ENCODE measurements around the gene MIB2.
"Not testable (repeated sequence)": the region's sequence is repeated elsewhere in the genome, so short reads cannot be mapped to it uniquely, and the experiment has no call there.

MIB2 gene

DNA sequence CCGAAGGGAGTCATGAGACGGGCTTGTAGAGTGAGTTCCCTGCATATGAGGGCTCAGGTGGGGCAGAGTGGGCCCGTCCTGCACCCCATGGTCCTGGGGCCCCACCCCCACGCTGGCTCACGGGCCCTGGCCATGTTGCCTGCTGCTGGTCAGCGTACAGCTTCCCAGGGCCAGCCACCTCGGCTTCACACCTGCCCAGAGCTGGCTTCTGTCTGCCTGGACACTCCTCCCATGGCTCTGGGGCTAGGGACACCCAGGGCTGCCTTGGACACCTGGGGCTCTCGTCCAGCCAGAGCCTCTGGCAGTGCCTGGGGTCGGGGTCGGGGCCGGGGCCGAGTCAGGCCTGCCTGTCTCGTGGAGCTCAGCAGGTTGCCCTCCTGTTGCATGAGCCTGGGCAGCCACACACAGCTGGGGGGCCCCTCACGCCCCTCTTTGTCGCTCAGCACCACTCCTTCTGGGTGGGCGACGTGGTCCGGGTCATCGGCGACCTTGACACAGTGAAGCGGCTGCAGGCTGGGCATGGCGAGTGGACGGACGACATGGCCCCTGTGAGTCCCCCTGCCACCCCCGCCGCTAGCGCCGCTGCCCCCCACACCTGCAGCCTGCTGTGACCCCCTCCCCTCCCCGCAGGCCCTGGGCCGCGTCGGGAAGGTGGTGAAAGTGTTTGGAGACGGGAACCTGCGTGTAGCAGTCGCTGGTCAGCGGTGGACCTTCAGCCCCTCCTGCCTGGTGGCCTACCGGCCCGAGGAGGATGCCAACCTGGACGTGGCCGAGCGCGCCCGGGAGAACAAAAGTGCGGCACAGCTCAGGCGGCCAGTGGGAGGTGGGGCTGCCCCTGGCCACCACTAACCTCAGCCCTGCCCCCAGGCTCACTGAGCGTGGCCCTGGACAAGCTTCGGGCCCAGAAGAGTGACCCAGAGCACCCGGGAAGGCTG lies 11.2 kb downstream of the MIB2 start:
- DNase-seq (ENCODE audit: low read depth in 1 of 2, low spot score in 1 of 2), result no peak

DNA sequence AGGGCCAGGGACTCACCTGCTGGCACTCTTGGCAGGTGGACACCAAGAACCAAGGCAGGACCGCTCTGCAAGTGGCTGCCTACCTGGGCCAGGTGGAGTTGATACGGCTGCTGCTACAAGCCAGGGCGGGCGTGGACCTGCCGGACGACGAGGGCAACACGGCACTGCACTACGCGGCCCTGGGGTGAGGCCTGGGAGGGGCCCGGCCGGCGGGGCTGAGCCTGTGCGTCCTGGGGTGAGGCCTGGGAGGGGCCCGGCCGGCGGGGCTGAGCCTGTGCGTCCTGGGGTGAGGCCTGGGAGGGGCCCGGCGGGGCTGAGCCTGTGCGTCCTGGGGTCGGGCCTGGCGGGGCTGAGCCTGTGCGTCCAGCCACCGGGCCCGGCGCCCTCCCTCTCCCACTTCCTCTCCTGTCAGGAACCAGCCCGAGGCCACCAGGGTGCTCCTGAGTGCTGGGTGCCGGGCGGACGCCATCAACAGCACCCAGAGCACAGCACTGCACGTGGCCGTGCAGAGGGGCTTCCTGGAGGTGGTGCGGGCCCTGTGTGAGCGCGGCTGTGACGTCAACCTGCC lies 12.0 kb downstream of the MIB2 start:
- DNase-seq (ENCODE audit: low read depth in 1 of 2, low spot score in 1 of 2), result no peak

DNA sequence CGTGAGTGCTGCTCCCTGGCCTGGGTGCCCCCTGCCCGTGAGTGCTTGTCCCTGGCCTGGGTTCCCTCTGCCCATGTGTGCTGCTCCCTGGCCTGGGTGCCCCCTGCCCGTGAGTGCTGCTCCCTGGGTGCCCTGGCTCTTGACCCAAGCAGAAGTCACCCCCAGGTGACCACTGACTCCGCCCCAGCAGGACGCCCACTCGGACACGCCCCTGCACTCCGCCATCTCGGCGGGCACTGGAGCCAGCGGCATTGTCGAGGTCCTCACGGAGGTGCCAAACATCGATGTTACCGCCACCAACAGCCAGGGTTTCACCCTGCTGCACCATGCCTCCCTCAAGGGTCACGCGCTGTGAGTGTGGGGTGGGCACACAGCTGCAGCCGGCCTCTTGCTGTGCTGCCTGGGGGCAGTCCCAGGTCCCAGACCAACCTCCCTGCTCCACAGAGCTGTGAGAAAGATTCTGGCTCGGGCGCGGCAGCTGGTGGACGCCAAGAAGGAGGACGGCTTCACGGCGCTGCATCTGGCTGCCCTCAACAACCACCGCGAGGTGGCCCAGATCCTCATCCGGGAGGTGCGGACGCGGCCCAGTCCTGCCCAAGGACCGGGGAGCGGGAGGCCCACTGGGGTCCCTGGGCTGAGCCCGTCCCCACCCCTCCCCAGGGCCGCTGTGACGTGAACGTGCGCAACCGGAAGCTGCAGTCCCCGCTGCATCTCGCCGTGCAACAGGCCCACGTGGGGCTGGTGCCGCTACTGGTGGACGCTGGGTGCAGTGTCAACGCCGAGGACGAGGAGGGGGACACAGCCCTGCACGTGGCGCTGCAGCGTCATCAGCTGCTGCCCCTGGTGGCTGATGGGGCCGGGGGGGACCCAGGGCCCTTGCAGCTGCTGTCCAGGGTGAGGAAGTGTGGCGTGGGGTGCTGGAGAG lies 12.8 kb downstream of the MIB2 start:
- no peak for DNase-seq (ENCODE audit: low read depth in 1 of 2, low spot score in 1 of 2)

DNA sequence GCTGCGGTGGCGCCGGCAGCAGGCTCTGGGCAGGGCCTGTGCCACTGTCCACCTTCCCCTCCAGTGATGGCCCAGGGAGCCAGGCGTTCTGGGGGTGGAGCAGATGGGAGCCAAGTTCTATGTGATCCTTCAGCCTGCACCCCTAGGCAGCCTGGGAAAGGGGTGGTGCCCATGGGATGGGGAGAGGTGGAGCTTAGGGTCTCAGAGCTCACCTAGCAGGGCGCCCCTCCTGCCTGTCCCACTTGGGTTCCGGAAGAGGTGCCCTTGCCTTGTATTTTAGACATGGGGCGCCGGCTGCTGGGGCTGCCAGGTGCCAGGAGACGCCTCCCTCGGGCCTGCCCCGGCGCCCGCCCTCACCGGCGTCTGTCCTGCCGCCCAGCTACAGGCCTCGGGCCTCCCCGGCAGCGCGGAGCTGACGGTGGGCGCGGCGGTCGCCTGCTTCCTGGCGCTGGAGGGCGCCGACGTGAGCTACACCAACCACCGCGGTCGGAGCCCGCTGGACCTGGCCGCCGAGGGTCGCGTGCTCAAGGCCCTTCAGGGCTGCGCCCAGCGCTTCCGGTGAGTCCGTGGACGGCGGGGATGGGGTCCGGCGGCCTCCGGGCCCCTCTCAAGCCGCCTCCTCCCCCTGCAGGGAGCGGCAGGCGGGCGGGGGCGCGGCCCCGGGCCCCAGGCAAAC lies 13.6 kb downstream of the MIB2 start:
- peak in 1 of 2 donors; percentile 33 for DNase-seq (ENCODE audit: low read depth in 1 of 2, low spot score in 1 of 2)

DNA sequence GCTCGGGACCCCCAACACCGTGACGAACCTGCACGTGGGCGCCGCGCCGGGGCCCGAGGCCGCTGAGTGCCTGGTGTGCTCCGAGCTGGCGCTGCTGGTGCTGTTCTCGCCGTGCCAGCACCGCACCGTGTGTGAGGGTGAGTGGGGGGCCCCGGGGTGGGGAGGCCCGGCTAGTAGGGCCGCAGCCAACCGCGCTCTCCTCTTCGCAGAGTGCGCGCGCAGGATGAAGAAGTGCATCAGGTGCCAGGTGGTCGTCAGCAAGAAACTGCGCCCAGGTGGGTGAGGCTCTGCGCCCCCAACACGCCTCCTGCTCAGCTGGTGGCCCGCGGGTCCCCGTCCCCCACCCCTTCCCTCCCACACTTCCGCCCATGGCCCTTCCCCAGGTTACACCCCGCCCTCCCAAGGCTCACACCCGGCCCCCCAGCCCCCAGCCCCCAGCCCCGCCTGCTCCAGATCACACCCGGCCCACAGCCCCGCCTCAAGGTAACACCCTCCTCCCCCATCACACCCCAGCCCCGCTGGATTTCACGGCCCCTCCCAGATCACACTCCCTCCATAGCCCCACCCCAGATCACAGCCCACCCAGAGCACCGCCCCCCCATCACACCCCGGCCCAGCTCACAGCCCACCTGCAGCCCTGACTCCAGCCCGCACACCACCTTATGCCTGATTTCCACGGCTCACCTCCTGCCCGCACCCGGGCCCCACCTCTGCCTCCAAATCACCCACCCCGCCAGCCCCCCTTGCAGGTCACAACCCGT lies 14.3 kb downstream of the MIB2 start:
- peak; percentile 26 to 57 for DNase-seq (ENCODE audit: low read depth in 1 of 2, low spot score in 1 of 2)

DNA sequence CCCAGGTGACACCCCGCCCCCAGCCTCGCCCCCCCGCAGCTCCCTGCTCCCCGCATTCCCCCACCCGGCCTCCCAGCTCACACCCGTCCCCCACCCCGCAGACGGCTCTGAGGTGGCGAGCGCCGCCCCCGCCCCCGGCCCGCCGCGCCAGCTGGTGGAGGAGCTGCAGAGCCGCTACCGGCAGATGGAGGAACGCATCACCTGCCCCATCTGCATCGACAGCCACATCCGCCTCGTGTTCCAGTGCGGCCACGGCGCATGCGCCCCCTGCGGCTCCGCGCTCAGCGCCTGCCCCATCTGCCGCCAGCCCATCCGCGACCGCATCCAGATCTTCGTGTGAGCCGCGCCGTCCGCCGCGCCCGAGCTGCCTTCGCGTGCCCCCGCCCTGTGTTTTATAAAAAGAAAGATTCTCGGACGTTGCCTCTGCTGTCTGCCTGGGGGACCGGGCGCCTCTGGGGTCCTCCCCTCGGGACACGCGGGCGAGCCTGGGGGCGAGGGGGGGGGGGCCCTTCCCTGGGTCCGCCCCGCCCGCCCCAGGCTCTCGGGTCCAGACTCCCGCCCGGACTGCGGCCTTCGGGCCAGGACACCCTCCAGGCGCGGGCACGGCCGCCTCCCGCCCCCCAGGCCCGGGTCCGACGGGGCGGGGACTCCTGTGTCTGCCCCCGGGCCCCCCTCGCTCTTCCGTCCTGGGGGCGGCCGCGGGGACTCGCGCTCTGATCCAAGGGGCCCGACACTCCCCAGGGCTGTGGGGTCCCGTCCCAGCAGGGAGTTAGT lies 15.1 kb downstream of the MIB2 start:
- peak; percentile 77 to 85 for DNase-seq (ENCODE audit: low read depth in 1 of 2, low spot score in 1 of 2)

DNA sequence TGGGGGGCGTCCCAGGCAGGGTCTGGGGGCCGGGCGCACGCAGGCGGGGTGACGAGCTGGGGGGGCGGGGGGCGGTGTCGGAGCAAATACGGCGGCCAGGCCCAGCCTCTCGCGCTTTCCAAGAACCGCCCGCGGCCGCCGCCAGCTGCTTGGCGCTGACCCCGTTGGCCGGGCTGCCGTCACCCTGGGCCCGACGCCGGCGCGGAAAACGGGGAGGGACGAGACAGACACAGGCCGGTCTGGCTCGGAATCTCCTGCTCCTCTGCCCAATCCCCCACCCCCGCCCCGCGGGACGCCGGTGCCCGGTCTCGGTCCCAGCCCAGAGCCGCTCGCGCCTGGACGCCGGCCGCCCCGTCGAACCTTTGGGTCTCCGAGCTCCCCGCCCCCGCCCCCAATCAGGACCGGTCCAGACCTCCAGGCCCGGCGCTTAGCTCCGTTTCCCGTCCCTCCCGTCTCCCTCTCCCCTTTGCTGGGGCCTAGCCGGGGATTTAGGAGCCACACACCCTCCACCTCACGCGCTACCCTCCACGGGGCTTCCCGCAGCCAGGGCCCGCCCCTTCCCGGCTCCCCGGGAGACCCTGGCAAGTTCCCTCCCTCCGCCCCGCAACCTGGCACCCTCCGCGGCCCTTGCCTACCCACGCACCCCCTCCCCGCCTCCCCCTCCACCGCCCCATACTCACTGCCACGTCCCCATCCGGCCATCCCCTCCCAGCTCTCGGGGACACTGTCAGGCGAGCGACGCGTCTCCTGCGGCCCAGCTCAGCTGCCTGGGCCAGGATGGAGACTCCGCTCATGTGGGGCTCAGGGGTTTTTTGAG lies 15.9 kb downstream of the MIB2 start:
- no peak for DNase-seq (ENCODE audit: low read depth in 1 of 2, low spot score in 1 of 2)

DNA sequence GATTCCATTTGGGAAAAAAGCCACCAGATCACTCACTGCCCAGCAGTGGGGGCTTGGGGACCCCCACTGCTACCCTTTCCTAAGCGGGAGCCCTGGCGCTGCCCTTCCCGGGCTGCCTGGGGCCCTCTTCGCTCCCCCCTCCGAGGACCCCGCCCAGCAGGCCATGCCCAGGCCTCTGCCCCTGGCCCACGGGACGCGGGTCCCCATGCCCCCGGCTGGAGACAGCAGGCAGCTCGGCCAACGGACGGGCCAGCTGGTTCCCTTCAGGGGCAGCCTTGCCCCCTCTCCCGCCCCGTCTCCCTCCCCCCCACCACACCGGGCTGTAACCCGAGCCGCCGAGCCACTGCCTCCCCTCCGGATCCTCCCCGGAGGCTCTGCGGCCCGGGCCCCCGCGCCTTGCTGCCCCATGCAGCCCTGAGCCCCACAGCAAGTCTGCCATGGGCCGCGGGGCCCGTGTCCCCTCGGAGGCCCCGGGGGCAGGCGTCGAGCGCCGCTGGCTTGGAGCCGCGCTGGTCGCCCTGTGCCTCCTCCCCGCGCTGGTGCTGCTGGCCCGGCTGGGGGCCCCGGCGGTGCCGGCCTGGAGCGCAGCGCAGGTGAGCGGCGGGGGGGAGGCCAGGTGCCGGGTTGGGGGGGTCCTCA lies 16.6 kb downstream of the MIB2 start, which contains the start of gene MMP23B:
Gene MMP23B (plus strand): TSS at position 392 of the 639 bp plus-strand sequence. CDS start 46 bp downstream, at position 438.
- no peak for DNase-seq (ENCODE audit: low read depth in 1 of 2, low spot score in 1 of 2)

DNA sequence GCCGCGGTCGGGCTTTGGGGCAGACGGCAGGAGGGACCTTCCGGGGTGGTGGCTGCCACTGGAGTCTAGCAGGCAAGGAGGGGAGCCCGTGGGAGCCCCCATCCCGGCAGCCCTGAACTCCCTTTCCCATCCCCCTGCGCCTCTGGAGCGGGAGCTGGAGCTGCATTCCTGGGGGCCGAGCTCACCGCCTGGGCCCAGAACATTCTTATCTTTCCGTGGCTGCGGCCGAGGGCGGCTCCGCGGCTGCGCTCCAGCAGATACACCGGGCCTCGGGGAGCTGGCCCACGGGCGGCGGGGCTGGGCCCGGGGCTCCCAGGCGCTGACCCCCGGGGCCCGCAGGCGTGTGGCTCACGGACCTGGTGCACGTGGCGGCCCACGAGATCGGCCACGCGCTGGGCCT lies 18.1 kb downstream of the MIB2 start:
- DNase-seq (ENCODE audit: low read depth in 1 of 2, low spot score in 1 of 2), result not testable (repeated sequence)

DNA sequence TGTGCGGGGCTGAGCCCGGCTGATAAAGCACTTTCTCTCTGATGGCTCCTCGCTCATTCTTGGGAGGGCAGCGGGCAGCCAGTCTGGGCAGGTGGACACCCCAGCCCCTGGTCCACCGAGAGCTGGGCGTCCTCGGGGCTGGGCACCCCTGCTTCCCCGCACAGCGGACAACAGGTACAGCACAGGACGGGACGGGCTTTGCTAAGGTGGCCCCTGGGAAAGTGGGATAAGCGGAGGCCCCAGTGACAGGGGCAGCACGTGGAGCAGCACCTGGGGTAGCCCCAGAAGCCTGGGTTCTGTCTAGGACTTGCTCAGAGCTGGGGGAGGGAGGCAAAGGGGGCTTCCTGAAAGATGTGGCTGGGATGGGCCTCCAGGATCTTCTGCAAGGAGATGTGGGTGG lies 19.3 kb downstream of the MIB2 start:
- not testable (repeated sequence) for DNase-seq (ENCODE audit: low read depth in 1 of 2, low spot score in 1 of 2)

DNA sequence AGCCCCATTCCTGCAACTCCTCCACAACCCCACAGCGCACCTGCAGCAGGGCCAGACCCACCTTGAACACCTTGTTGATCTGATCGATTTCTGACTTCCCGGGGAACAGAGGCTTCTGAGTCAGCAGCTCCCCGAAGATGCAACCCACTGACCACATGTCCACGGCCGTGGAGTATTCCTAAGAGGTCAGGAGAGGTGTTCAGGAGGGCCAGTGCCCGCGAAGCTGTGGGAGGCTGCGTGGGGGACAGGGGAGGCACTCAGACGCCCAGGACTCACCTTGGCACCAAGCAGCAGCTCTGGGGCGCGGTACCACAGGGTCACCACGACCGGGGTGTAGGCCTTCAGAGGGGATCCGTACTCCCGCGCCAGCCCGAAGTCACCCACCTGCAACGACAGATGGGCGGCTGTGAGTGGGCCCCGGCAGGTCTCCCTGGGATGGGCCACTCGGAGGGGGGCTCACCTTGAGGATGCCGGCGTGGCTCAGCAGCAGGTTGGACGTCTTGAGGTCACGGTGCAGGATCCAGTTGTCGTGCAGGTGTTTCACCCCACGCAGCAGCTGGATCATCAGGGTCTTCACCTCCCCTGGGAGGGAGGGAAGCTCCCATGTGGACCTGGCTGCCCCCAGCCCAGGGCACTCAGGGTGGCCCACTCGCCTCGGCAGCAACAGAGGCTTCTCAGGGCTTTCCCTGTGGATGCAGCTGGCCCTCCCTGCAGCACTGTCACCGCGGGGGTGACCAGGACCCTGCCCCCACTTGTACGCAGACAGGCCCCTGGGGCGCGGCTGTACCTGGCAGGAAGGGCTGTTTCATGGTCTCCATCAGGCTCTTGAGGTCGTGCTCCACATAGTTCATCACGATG lies 21.6 kb downstream of the MIB2 start:
- DNase-seq (ENCODE audit: low read depth in 1 of 2, low spot score in 1 of 2), result not testable (repeated sequence)

DNA sequence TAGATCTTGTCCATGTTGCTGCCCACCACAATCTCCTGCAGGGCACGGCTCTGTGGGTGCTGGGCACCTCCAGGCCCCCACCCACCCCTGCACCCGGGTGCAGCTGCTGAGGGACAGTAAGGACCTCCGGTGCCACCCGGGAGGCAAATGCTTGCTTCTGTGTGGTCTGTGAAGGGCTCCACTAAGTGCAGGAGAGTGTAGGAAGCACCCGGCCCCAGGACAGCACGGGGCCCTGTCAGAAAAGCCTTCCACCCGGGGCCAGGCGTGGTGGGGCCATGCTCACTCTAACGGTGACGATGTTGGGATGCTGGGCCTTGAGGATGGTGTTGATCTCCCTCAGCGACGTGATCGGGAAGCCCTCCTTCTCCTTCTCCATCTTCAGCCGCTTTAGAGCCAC lies 22.2 kb downstream of the MIB2 start:
- not testable (repeated sequence) for DNase-seq (ENCODE audit: low read depth in 1 of 2, low spot score in 1 of 2)

DNA sequence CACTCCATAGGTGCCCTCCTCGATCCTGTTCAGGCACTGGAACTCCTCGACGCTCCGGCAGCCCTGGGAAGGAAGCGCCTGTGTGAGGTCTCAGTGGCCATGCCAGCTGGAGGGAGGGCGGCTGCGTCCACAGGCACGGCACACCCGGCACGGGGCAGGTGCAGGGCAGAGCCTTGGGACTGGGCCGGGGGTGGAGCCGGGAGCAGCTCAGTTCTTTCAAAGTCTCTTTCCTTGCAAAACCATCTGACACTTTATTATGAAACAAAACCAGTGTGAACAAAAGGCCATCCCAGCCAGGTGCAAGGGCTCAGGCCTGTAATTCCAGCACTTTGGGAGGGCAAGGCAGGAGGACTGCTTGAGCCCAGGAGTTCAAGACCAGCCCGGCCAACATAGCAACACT lies 23.2 kb downstream of the MIB2 start:
- DNase-seq (ENCODE audit: low read depth in 1 of 2, low spot score in 1 of 2), result not testable (repeated sequence)

DNA sequence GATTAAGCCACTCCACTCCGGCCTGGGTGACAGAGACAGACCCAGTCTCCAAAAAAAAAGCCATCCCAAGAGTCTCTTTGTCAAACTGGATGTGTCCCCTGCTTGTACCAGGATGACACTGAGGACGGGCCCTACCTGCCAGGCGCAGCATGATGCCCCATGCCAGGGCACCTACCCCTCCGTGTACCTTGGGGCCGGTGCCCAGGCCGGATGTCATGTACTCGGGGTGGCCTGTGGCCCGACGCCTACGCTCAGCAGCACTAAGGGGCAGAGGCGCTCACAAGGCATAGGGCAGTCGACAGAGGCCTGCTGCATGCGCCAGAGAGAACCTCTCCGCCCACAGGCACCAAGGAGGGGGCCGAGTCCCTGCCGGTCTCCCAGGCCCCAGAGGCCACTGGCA lies 24.1 kb downstream of the MIB2 start:
- not testable (repeated sequence) for DNase-seq (ENCODE audit: low read depth in 1 of 2, low spot score in 1 of 2)

DNA sequence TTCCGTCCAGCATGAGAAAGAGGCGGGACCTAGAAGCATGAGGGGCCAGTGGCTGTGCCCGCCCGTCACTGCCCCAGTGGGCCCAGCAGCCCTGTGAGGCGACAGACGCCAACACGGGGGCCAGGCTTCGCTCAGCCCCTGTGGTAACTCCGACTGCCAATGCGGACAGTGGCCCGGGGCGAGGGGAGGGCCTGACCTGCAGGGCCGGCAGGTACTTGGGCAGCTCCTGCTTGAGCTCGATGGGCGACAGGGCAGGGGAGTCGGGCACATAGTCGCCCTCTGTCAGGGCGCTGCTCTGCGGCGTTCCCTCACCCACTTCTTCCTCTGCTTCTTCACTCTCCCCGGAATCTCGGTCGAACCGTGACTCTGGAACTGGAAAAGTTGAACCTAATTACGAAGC lies 24.8 kb downstream of the MIB2 start:
- not testable (repeated sequence) for DNase-seq (ENCODE audit: low read depth in 1 of 2, low spot score in 1 of 2)

DNA sequence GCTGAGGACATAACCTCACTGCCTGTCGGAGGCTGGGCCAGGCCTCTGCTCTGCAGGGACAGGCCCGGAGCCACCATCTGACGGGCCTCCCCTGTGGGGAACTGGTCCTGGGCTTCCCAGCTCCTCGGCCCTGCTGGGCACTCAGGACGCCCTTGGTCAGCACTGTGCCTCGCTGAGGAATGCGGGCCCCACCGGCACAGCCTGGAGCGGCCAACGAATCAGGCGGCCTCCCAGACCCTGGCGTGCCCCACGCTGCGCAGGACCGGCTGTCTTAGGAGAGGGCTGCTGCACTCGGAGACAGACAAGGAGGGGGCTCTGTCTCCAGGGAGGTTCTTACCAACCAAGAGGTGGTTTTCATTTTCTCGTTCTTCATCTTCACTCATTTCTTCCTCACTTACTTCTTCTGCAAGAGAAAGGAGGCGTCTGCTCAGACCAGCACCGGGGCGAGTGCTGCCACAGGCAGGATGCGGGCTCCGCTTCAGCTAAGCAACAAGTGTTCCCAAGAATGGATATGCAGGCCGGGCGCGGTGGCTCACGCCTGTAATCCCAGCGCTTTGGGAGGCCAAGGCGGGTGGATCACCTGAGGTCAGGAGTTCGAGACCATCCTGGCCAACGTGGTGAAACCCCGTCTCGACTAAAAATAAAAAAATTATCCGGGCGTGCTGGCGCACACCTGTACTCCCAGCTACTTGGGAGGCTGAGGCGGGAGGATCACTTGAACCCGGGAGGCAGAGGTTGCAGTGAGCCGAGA lies 25.6 kb downstream of the MIB2 start:
- DNase-seq (ENCODE audit: low read depth in 1 of 2, low spot score in 1 of 2), result not testable (repeated sequence)

All from activated CD4-positive, alpha-beta T cell treated with anti-CD3 and anti-CD28 coated beads, Interleukin-2, amount 50 U/mL, for 24 hours (primary cell).